ENCODE results near the gene KRTAP6-2. TPM values are rescaled to one million over a fixed set of nuclear protein-coding genes. Genes with fewer than 3 reads are reported as not detected.

The KRTAP6-2 gene
- total and polyA plus RNA-seq, 2 of the 8 experiments (the other 6 are each of a cell fraction or from before 2014, with no cell fraction given) = not detected

DNA sequence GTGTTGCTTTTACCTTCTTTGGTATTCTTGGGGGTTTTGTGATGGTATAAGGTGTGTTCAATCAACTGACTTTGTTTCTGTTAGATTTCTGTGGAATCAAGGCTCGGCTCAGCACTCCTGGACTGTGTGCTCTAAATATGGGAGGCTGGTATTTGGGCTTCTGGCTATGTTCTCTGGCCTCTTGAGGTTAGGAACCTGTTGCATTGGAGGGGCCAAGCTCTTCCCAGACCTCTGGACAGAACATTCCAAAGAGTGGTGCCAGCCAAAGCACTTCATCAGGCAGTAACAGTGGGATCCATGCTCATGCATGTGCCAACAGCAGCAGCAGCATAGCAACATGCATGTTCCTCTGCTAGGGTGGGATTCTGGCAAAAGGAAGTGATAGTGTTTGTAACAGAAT, 45.9 kb downstream of the KRTAP6-2 start (continued):
- TF ChIP-seq, protein P1, sequence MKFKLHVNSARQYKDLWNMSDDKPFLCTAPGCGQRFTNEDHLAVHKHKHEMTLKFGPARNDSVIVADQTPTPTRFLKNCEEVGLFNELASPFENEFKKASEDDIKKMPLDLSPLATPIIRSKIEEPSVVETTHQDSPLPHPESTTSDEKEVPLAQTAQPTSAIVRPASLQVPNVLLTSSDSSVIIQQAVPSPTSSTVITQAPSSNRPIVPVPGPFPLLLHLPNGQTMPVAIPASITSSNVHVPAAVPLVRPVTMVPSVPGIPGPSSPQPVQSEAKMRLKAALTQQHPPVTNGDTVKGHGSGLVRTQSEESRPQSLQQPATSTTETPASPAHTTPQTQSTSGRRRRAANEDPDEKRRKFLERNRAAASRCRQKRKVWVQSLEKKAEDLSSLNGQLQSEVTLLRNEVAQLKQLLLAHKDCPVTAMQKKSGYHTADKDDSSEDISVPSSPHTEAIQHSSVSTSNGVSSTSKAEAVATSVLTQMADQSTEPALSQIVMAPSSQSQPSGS (IDR thresholded peaks at IDR 0.05; ENCODE audit: low read length) = no peak
- TF ChIP-seq RAD21 (IDR thresholded peaks at IDR 0.05 in 1 of 2, conservative IDR thresholded peaks at IDR 0.05 in 1 of 2; ENCODE audit: low read depth in 2 of 2, low read length in 2 of 2) = no peak
- TF ChIP-seq CEBPB (IDR thresholded peaks at IDR 0.05; ENCODE audit: low read depth, low read length) = no peak
- TF ChIP-seq CREB1 (IDR thresholded peaks at IDR 0.05) = no peak
- no peak for TF ChIP-seq TAF7 (optimal IDR thresholded peaks at IDR 0.05; ENCODE audit: borderline replicate concordance, low read depth, low read length)
- TF ChIP-seq NRF1 (IDR thresholded peaks at IDR 0.05; ENCODE audit: low read depth, low read length) = no peak
- no peak for TF ChIP-seq JUND (IDR thresholded peaks at IDR 0.05; ENCODE audit: low read length)
- TF ChIP-seq BRCA1 (IDR thresholded peaks at IDR 0.05; ENCODE audit: low read depth, low read length) = no peak
- no peak for TF ChIP-seq SP4 (IDR thresholded peaks at IDR 0.05; ENCODE audit: low read length)

Small RNA genes lying within 50 kb of the gene (small RNA-seq; reads per million reads assigned to genes)
- gene KRTAP20-1 (ENCODE audit: insufficient read depth) (not detected), gene KRTAP20-3 (ENCODE audit: insufficient read depth) (not detected), gene KRTAP20-4 (ENCODE audit: insufficient read depth) (not detected), gene KRTAP22-1 (ENCODE audit: insufficient read depth) (not detected), gene KRTAP22-2 (ENCODE audit: insufficient read depth) (not detected)

Other genes starting within 250 kb of the KRTAP6-2 start
- gene KRTAP13-2, start 226.6 kb downstream of the KRTAP6-2 start, total RNA-seq (2021; fragmentation: NEBNext Ultra II Directional; extraction: Animal tissue kit (Norgen Biotek cat#: 25700)) = not detected in 2 replicates
- not detected in 2 replicates for gene KRTAP13-2, start 226.6 kb downstream of the KRTAP6-2 start, polyA plus RNA-seq (2011; rRNA removed)
- gene KRTAP13-1, start 202.9 kb downstream of the KRTAP6-2 start, total RNA-seq (2021; fragmentation: NEBNext Ultra II Directional; extraction: Animal tissue kit (Norgen Biotek cat#: 25700)) = not detected in 2 replicates
- gene KRTAP13-1, start 202.9 kb downstream of the KRTAP6-2 start, polyA plus RNA-seq (2011; rRNA removed) = not detected in 2 replicates
- not detected in 2 replicates for gene KRTAP13-3, start 173.0 kb downstream of the KRTAP6-2 start, total RNA-seq (2021; fragmentation: NEBNext Ultra II Directional; extraction: Animal tissue kit (Norgen Biotek cat#: 25700))
- not detected in 2 replicates for gene KRTAP13-3, start 173.0 kb downstream of the KRTAP6-2 start, polyA plus RNA-seq (2011; rRNA removed)
- gene KRTAP13-4, start 168.7 kb downstream of the KRTAP6-2 start, total RNA-seq (2021; fragmentation: NEBNext Ultra II Directional; extraction: Animal tissue kit (Norgen Biotek cat#: 25700)) = 0.42 TPM in 1 of 2 replicates, not detected in the other
- gene KRTAP13-4, start 168.7 kb downstream of the KRTAP6-2 start, polyA plus RNA-seq (2011; rRNA removed) = 0.64 and 1.2 TPM in 2 replicates
- gene KRTAP15-1, start 158.6 kb downstream of the KRTAP6-2 start, total RNA-seq (2021; fragmentation: NEBNext Ultra II Directional; extraction: Animal tissue kit (Norgen Biotek cat#: 25700)) = not detected in 2 replicates
- gene KRTAP15-1, start 158.6 kb downstream of the KRTAP6-2 start, polyA plus RNA-seq (2011; rRNA removed) = not detected in 2 replicates
- not detected in 2 replicates for gene KRTAP19-1, start 118.5 kb downstream of the KRTAP6-2 start, total RNA-seq (2021; fragmentation: NEBNext Ultra II Directional; extraction: Animal tissue kit (Norgen Biotek cat#: 25700))
- gene KRTAP19-1, start 118.5 kb downstream of the KRTAP6-2 start, polyA plus RNA-seq (2011; rRNA removed) = not detected in 2 replicates
- not detected in 2 replicates for gene KRTAP19-2, start 111.5 kb downstream of the KRTAP6-2 start, total RNA-seq (2021; fragmentation: NEBNext Ultra II Directional; extraction: Animal tissue kit (Norgen Biotek cat#: 25700))
- not detected in 2 replicates for gene KRTAP19-2, start 111.5 kb downstream of the KRTAP6-2 start, polyA plus RNA-seq (2011; rRNA removed)
- not detected in 2 replicates for gene KRTAP19-3, start 106.9 kb downstream of the KRTAP6-2 start, total RNA-seq (2021; fragmentation: NEBNext Ultra II Directional; extraction: Animal tissue kit (Norgen Biotek cat#: 25700))
- not detected in 2 replicates for gene KRTAP19-3, start 106.9 kb downstream of the KRTAP6-2 start, polyA plus RNA-seq (2011; rRNA removed)
- gene KRTAP19-4, start 101.7 kb downstream of the KRTAP6-2 start, total RNA-seq (2021; fragmentation: NEBNext Ultra II Directional; extraction: Animal tissue kit (Norgen Biotek cat#: 25700)) = not detected in 2 replicates
- not detected in 2 replicates for gene KRTAP19-4, start 101.7 kb downstream of the KRTAP6-2 start, polyA plus RNA-seq (2011; rRNA removed)
- gene KRTAP19-5, start 96.8 kb downstream of the KRTAP6-2 start, total RNA-seq (2021; fragmentation: NEBNext Ultra II Directional; extraction: Animal tissue kit (Norgen Biotek cat#: 25700)) = not detected in 2 replicates
- gene KRTAP19-5, start 96.8 kb downstream of the KRTAP6-2 start, polyA plus RNA-seq (2011; rRNA removed) = not detected in 2 replicates
- not detected in 2 replicates for gene KRTAP19-6, start 57.0 kb downstream of the KRTAP6-2 start, total RNA-seq (2021; fragmentation: NEBNext Ultra II Directional; extraction: Animal tissue kit (Norgen Biotek cat#: 25700))
- gene KRTAP19-6, start 57.0 kb downstream of the KRTAP6-2 start, polyA plus RNA-seq (2011; rRNA removed) = not detected in 2 replicates
- not detected in 2 replicates for gene KRTAP19-7, start 37.6 kb downstream of the KRTAP6-2 start, total RNA-seq (2021; fragmentation: NEBNext Ultra II Directional; extraction: Animal tissue kit (Norgen Biotek cat#: 25700))
- not detected in 2 replicates for gene KRTAP19-7, start 37.6 kb downstream of the KRTAP6-2 start, polyA plus RNA-seq (2011; rRNA removed)
- gene KRTAP22-2, start 8.5 kb downstream of the KRTAP6-2 start, total RNA-seq (2021; fragmentation: NEBNext Ultra II Directional; extraction: Animal tissue kit (Norgen Biotek cat#: 25700)) = not detected in 2 replicates
- gene KRTAP22-2, start 8.5 kb downstream of the KRTAP6-2 start, polyA plus RNA-seq (2011; rRNA removed) = not detected in 2 replicates
- not detected in 2 replicates for gene KRTAP6-3, start 6.5 kb downstream of the KRTAP6-2 start, total RNA-seq (2021; fragmentation: NEBNext Ultra II Directional; extraction: Animal tissue kit (Norgen Biotek cat#: 25700))
- not detected in 2 replicates for gene KRTAP6-3, start 6.5 kb downstream of the KRTAP6-2 start, polyA plus RNA-seq (2011; rRNA removed)
- not detected in 2 replicates for gene KRTAP22-1, start 2.2 kb upstream of the KRTAP6-2 start, total RNA-seq (2021; fragmentation: NEBNext Ultra II Directional; extraction: Animal tissue kit (Norgen Biotek cat#: 25700))
- gene KRTAP22-1, start 2.2 kb upstream of the KRTAP6-2 start, polyA plus RNA-seq (2011; rRNA removed) = not detected in 2 replicates
- gene KRTAP6-1, start 15.0 kb upstream of the KRTAP6-2 start, total RNA-seq (2021; fragmentation: NEBNext Ultra II Directional; extraction: Animal tissue kit (Norgen Biotek cat#: 25700)) = not detected in 2 replicates
- gene KRTAP6-1, start 15.0 kb upstream of the KRTAP6-2 start, polyA plus RNA-seq (2011; rRNA removed) = not detected in 2 replicates
- not detected in 2 replicates for gene KRTAP20-1, start 17.5 kb upstream of the KRTAP6-2 start, total RNA-seq (2021; fragmentation: NEBNext Ultra II Directional; extraction: Animal tissue kit (Norgen Biotek cat#: 25700))
- not detected in 2 replicates for gene KRTAP20-1, start 17.5 kb upstream of the KRTAP6-2 start, polyA plus RNA-seq (2011; rRNA removed)
- not detected in 2 replicates for gene KRTAP20-4, start 21.7 kb upstream of the KRTAP6-2 start, total RNA-seq (2021; fragmentation: NEBNext Ultra II Directional; extraction: Animal tissue kit (Norgen Biotek cat#: 25700))
- gene KRTAP20-4, start 21.7 kb upstream of the KRTAP6-2 start, polyA plus RNA-seq (2011; rRNA removed) = not detected in 2 replicates
- gene KRTAP20-2, start 36.3 kb upstream of the KRTAP6-2 start, total RNA-seq (2021; fragmentation: NEBNext Ultra II Directional; extraction: Animal tissue kit (Norgen Biotek cat#: 25700)) = not detected in 2 replicates
- gene KRTAP20-2, start 36.3 kb upstream of the KRTAP6-2 start, polyA plus RNA-seq (2011; rRNA removed) = not detected in 2 replicates
- gene KRTAP20-3, start 44.0 kb upstream of the KRTAP6-2 start, total RNA-seq (2021; fragmentation: NEBNext Ultra II Directional; extraction: Animal tissue kit (Norgen Biotek cat#: 25700)) = not detected in 2 replicates
- not detected in 2 replicates for gene KRTAP20-3, start 44.0 kb upstream of the KRTAP6-2 start, polyA plus RNA-seq (2011; rRNA removed)
- not detected in 2 replicates for gene KRTAP21-3, start 119.9 kb upstream of the KRTAP6-2 start, total RNA-seq (2021; fragmentation: NEBNext Ultra II Directional; extraction: Animal tissue kit (Norgen Biotek cat#: 25700))
- not detected in 2 replicates for gene KRTAP21-3, start 119.9 kb upstream of the KRTAP6-2 start, polyA plus RNA-seq (2011; rRNA removed)
- not detected in 2 replicates for gene KRTAP21-2, start 148.4 kb upstream of the KRTAP6-2 start, total RNA-seq (2021; fragmentation: NEBNext Ultra II Directional; extraction: Animal tissue kit (Norgen Biotek cat#: 25700))
- gene KRTAP21-2, start 148.4 kb upstream of the KRTAP6-2 start, polyA plus RNA-seq (2011; rRNA removed) = not detected in 2 replicates
- gene KRTAP21-1, start 156.5 kb upstream of the KRTAP6-2 start, total RNA-seq (2021; fragmentation: NEBNext Ultra II Directional; extraction: Animal tissue kit (Norgen Biotek cat#: 25700)) = not detected in 2 replicates
- not detected in 2 replicates for gene KRTAP21-1, start 156.5 kb upstream of the KRTAP6-2 start, polyA plus RNA-seq (2011; rRNA removed)
- gene KRTAP8-1, start 214.4 kb upstream of the KRTAP6-2 start, total RNA-seq (2021; fragmentation: NEBNext Ultra II Directional; extraction: Animal tissue kit (Norgen Biotek cat#: 25700)) = not detected in 2 replicates
- gene KRTAP8-1, start 214.4 kb upstream of the KRTAP6-2 start, polyA plus RNA-seq (2011; rRNA removed) = not detected in 2 replicates
- gene KRTAP7-1, start 230.9 kb upstream of the KRTAP6-2 start, total RNA-seq (2021; fragmentation: NEBNext Ultra II Directional; extraction: Animal tissue kit (Norgen Biotek cat#: 25700)) = not detected in 2 replicates
- gene KRTAP7-1, start 230.9 kb upstream of the KRTAP6-2 start, polyA plus RNA-seq (2011; rRNA removed) = not detected in 2 replicates